Kidney (tissue), 14 donors: ENCODE data around the gene SPRY4. TPM values are rescaled to one million over a fixed set of nuclear protein-coding genes. Genes with fewer than 3 reads are reported as not detected.

Experiments used
- DNase-seq, 5 donors: peaks; one replicate each; pipeline ENCODE4 v3.0.0-alpha.2; 2013 to 2020
- FAIRE-seq: peaks from 2 replicates; lab custom pipeline; 2012; peaks lifted over from hg19 to GRCh38; lab: Jason Lieb, UNC
- H3K27ac ChIP-seq, 2 donors: one replicate each; pipeline ENCODE4 v1.7.0; 2013; ENCODE audit warnings: low read depth in 2 of 2, low read length in 2 of 2, inconsistent platforms in 1 of 2
- H3K27me3 ChIP-seq: one replicate; pipeline ENCODE4 v1.7.1; 2013; ENCODE audit warnings: low read length, inconsistent platforms; ENCODE audit not compliant: control insufficient read depth, insufficient read depth
- H3K36me3 ChIP-seq, 3 donors: one replicate each; pipeline versions ENCODE4 v1.7.0 to v1.7.1; 2013; ENCODE audit warnings: low read length in 3 of 3, control low read depth in 1 of 3, inconsistent platforms in 1 of 3; ENCODE audit not compliant: insufficient read depth in 3 of 3, control insufficient read depth in 2 of 3
- H3K4me1 ChIP-seq, 3 donors: one replicate each; pipeline versions ENCODE4 v1.7.0 to v1.7.1; 2013; ENCODE audit warnings: low read length in 3 of 3, inconsistent platforms in 1 of 3, low read depth in 1 of 3; ENCODE audit not compliant: control insufficient read depth in 2 of 3, insufficient read depth in 2 of 3
- H3K4me3 ChIP-seq, 3 donors: one replicate each; pipeline versions ENCODE4 v1.7.0 to v1.8.1; 2013; ENCODE audit warnings: low read length in 3 of 3, control low read depth in 1 of 3, inconsistent platforms in 1 of 3
- H3K9ac ChIP-seq, 3 donors: one replicate each; pipeline versions ENCODE4 v1.7.0 to v1.7.1; 2013; ENCODE audit warnings: low read length in 3 of 3, control low read depth in 1 of 3, inconsistent platforms in 1 of 3
- H3K9me3 ChIP-seq, 3 donors: one replicate each; pipeline versions ENCODE4 v1.7.0 to v1.7.1; 2013; ENCODE audit warnings: low read length in 3 of 3, control low read depth in 1 of 3, inconsistent platforms in 1 of 3; ENCODE audit not compliant: control insufficient read depth in 2 of 3, insufficient read depth in 1 of 3
- CTCF ChIP-seq: IDR thresholded peaks from 3 replicates; pipeline ENCODE4 v1.5.1; 2012; ENCODE audit warnings: mild to moderate bottlenecking, moderate library complexity, borderline replicate concordance; ENCODE audit not compliant: insufficient read depth; ENCODE audit errors: extremely low read depth
- intact Hi-C: fragments of 100-400 bp; cut with DNase I; formaldehyde crosslinking; loops from one replicate; pipeline ENCODE4 v1.11.1; 2022
- polyA plus RNA-seq: library from polyadenylated mRNA; stranded (reverse); fragments of 350-450 nt; fragmentation: Illumina TruSeq; extraction: RNeasy Lipid Tissue Mini Kit (QIAGEN cat#74804); gene quantifications from one replicate; pipeline ENCODE4 v1.2.3, GENCODE V29; 2014; ENCODE audit warnings: low read depth, low replicate concordance; ENCODE audit not compliant: insufficient read depth
- total RNA-seq: library from RNA; stranded (reverse); fragmentation: NEBNext Ultra II Directional; extraction: Animal tissue kit (Norgen Biotek cat#: 25700); gene quantifications from one replicate; pipeline ENCODE4 v1.2.1, GENCODE V29; 2021
- donor health status: control.
- donor health status: control.
- donor health status: control.
- donor health status: control.
- donor health status: control.
- donor health status: DM: yes; HTN: yes; CAD: no.
- donor health status: Normal renal cell carcinoma (clear cell type).

SPRY4 gene
- total and polyA plus RNA-seq, 2 donors from 2014 or later = 6.0 to 16.6 TPM

GRCh38 chr5:142286111-142286510 lies 38.7 kb downstream of the SPRY4 start:
- H3K27me3 ChIP-seq = no peaks in the 10 kb centered on the region
- peaks cover 3 to 20% (median 7%) of the 10 kb centered on the region in 3 donors for H3K4me1 ChIP-seq
- intact Hi-C loops = no loop called here
- H3K36me3 ChIP-seq = no peaks in the 10 kb centered on the region
- no peak overlapping the region for H3K9ac ChIP-seq
- TF ChIP-seq CTCF = no peak
- FAIRE-seq = no peak
- no peak for DNase-seq
- H3K4me3 ChIP-seq = no peak overlapping the region
- no peak overlapping the region for H3K27ac ChIP-seq
- no peaks in the 10 kb centered on the region for H3K9me3 ChIP-seq

GRCh38 chr5:142283304-142283703 lies 41.5 kb downstream of the SPRY4 start:
- Histone ChIP-seq H3K27me3 (no peaks in the 10 kb centered on the region), H3K9ac (no peak overlapping the region), H3K36me3 (no peaks in the 10 kb centered on the region), H3K9me3 (no peaks in the 10 kb centered on the region), H3K4me1 (peaks cover 0 to 16% (median 11%) of the 10 kb centered on the region in 3 donors), H3K4me3 (no peak overlapping the region), H3K27ac (no peak overlapping the region)
- FAIRE-seq (no peak), DNase-seq (no peak)
- intact Hi-C loops = no loop called here
- no peak for TF ChIP-seq CTCF

- DNase-seq = no peak
- no peaks in the 10 kb centered on the region for H3K36me3 ChIP-seq
- H3K4me3 ChIP-seq = no peak overlapping the region
- H3K4me1 ChIP-seq = peaks cover 5 to 20% (median 9%) of the 10 kb centered on the region in 3 donors
- no peak overlapping the region for H3K27ac ChIP-seq
- H3K9me3 ChIP-seq = no peaks in the 10 kb centered on the region
- no peak for FAIRE-seq
- no peaks in the 10 kb centered on the region for H3K27me3 ChIP-seq
- no peak for TF ChIP-seq CTCF
- intact Hi-C loops = no loop called here
- no peak overlapping the region for H3K9ac ChIP-seq
Observed at GRCh38 chr5:142281966-142282365, 42.9 kb downstream of the SPRY4 start.

- TF ChIP-seq CTCF = no peak
- intact Hi-C loops = no loop called here
- Histone ChIP-seq H3K9ac (no peak overlapping the region), H3K27ac (peak overlapping the region; percentile 78 to 88), H3K4me3 (no peak overlapping the region), H3K9me3 (no peaks in the 10 kb centered on the region), H3K27me3 (no peaks in the 10 kb centered on the region), H3K4me1 (peaks cover 5 to 20% (median 9%) of the 10 kb centered on the region in 3 donors), H3K36me3 (no peaks in the 10 kb centered on the region)
- DNase-seq (peak in 1 of 5 donors; percentile 81), FAIRE-seq (no peak)
Observed at GRCh38 chr5:142281008-142281367, 43.8 kb downstream of the SPRY4 start.
